NCI-H146 (cell line): Measurements from ENCODE around the gene VSNL1.
"Not testable (repeated sequence)": the region's sequence is repeated elsewhere in the genome, so short reads cannot be mapped to it uniquely, and the experiment has no call there.

Experiments
- DNase-seq: peaks from one replicate; lab custom pipeline; 2025; lab: John Stamatoyannopoulos, UW

The VSNL1 gene

DNA sequence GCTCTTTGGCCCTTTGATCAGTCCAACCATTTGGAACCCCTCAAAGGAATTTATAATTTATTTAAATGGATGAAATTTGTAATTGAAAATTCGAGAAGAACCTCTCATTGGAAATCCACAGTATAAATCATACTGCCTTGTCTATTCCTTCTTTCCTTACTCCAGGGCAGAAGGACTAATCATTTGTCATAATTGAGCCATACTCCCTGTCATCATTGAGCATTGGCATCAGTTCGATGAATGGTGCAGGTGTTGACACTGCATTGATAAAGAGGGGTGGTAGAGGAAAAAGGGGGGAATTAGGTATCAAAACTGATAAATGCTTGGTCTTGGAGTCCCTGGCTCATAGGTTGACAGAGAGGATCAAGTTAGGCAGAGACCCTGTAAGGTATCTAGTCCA lies 2.0 kb downstream of the VSNL1 start:
- no peak for DNase-seq

DNA sequence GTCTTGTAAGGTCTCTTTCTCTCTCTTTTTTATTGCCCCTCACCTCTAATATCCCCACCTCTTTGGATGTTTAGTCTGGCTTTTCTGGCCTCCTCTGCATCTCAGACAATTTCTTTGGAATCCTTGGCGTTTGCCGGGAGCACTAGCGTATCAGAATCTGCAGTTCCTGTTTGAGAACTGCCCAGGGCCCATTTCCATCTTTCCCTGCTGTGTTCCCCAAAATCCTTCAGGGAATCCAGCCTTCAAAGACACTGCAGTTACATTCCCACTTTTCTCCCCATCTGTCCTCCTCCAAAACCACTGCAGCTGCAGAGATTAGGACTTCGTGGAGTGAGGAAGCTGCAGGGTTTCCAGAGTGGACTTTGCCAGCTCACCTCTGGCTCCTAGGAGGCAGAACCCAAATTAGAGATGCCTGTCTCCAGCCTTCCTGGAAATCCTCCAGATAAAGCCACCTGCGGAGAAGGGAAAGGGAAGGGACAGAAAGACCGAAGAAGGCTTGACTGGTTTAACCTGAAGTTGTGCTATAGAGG lies 2.7 kb downstream of the VSNL1 start:
- DNase-seq, result no peak

DNA sequence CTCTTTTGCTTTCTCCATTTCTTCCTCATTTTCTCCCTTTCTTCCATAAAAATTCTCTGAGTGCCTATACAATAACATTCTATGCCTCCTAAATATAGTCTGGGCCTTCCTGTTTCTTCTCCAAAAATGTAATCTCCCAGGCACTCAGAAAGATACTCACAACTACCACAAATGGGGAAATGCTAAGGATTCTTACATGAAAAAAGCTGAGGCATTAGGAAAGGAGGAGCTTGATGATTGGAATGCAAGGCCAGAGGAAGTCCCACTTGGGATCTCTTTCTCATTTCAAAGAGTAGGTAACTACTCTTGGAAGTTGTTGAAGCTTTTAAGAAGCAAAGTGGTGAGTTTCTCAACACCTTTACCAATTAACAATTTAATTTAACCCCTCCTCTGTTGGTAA lies 3.4 kb downstream of the VSNL1 start:
- no peak for DNase-seq

DNA sequence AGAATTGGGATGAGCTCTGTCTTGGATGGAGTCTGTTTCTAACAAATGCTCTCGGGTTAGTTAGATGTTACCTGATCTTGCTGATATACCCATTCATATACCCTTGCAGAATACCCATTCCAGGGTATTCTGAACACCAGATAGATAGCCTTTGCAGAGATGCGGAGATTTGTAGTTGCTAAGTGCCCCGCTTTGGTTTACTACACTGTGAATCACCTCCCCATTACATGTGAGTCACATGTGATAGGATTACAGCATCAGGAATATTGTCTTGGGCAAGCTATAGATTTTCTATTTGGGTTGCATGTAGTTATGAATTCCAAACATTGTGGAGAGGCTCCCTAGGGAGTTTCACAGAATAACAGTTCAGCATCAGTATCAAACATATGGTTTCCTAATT lies 3.8 kb downstream of the VSNL1 start:
- DNase-seq, result no peak

DNA sequence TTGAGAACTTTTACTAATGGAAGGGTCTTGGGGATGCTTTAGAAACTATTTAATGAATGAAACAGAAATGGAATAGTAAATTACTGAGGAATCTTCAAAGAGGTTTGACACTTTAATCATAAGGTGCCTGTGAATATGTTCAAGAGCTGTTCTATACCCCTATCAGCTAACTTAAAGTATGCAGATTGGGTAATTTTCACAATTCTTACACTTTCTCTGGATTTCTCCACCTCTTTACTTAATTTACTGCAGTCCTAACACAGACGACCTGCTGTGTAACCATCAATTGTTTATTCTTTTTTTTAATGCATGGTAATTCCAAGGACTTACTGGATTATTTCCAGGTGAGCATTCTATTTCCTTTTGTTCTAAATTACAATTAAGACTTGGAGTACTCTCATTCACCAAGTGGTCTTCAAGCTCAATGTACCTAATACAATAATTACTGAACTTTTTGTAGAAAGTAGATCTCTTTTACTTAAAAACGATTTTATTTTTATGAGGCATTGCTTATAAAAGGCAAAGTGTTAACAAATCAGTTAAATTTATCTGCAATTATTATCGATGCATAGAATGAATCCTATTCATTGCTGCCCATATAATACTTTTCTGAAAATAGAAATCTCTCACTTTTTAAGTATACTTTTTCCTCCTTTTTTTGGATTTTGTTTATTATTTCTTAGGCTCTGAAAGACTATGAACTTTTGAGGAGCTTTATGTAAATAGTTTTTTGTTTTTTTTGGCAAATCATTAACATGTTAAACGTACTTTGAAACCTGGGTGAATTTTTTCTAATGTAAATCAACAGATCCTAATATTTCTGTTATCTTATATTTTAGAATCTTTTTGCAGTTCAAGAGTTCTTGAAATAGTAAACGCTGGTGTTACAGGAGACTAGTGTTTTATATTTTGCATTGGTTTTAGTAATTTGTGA lies 5.5 kb downstream of the VSNL1 start:
- no peak for DNase-seq

DNA sequence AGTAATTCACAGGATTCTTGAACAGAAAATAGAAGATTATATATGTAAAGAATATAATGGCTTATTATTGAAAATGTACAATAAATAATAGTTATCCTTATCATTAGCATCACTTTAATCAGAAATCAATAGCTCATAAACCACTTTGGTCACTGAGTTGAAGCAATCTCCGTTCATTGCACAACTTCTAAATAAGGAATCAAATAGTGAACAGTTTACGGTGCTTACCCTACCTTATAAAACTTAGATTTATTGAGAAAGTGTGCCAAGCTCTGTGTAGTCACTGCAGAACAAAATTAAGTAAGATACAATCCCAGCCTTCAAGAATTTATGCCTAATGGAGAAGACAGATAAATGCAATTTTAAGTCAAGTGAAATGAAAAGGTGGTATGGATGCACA lies 6.7 kb downstream of the VSNL1 start:
- no peak for DNase-seq

DNA sequence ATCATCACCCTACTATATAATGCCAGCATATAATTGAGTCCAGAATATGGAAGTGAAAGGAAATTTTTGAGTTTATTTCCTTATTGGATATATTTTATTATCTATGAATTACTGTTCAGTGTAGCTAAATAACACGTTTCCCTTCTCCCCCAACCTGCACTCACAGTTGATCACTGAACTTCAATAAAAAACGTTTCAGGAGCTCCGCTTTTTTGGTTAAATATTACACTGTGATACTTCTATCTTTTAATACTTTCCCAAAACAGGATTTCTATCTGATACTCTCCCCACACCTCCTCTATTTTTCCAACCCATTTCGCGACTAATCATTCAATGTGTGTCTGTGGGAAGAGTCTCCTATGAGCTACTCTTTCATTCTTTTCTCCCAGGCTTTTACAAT lies 7.2 kb downstream of the VSNL1 start:
- no peak for DNase-seq

DNA sequence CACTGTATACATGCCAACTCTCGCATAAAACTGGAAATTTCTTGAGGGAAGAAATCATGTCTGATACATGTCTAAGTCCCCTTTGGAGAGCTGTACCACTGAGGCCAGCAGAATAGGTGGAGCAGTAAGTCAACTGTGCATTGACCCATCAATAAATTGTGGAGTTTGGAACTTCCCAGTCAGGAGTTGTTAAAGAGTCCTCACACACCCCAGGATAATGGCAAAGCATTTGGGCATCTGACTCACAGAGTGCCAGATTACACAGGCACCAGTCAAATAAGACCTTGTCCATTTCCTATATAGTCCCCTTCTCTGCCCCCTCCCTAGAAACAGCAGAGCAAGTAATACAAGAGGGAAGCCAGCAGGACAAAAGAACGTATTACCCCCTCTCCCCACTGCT lies 10.4 kb downstream of the VSNL1 start:
- DNase-seq, result no peak

DNA sequence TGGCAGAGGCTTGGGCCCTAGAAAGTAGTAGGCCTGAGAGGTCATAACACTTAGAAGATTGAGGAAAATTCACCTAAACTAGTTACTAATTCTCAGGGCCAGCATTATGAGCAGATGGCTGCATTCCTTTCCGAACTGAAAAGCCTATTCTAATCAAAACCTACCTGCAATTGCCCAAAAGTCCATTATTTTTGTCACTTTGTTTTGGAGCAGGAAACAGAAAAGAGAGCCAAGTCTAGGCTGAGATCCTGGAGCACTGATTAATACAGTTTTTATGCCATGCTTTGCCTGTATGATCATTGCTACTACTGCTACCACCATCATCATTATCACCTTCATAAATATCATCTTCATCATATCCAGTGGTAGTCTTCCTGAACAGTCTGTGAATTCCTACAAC lies 14.7 kb downstream of the VSNL1 start:
- DNase-seq, result no peak

DNA sequence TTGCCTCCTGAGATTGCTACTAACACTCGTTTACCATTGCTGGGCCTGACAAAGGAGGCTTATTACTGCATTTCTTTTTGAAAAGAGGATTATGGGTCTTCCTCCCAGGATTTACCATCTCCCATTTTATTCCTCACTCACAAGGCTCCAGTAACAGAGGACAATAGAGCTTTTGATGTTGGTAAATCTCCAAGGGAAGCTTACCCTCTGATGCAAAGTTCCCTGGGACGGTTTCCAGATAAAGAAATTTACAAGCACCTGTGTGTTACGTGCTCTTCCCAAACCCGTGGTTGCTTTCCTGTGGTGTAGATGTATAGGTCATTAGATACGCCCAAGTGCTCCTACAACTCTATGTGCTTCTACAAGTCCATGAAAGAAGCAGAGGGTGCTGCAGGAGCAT lies 17.1 kb downstream of the VSNL1 start:
- DNase-seq, result no peak

DNA sequence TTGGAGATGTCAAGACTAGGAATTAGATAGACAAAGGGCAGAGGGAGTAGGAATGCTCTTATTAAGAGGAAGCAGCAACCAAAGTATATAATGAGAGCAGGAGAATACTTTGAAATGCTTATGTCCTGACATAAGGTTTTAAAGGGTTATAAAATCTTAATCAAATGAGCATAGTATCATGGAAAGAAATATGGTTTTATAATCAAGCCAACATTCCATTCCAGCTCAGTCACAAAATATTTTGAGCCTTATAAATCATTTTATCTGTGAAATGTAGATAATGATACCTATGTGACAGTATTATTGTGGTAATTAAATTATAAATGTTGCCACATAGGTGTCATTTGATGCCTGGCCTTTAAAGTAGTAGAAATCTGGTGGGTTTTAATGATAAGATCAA lies 17.6 kb downstream of the VSNL1 start:
- DNase-seq, result no peak

DNA sequence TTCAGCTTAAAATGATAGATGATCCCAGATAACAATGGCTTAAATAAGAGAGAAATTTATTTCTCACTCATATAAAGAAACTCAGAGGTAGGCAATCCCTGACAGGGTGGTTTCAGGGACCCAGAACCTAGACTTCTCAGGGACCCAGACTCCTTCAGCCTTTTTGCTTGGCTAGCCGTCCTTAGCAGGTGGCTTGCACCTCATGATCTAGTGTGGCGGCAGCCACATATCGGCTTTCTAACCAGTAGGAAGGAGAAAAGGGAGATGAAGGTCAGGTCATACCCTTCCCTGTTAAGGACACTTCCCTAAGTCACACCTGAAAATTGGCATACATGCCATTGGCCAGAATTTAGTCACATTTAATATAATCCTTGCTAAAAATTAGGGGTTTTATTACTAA lies 18.4 kb downstream of the VSNL1 start:
- no peak for DNase-seq

DNA sequence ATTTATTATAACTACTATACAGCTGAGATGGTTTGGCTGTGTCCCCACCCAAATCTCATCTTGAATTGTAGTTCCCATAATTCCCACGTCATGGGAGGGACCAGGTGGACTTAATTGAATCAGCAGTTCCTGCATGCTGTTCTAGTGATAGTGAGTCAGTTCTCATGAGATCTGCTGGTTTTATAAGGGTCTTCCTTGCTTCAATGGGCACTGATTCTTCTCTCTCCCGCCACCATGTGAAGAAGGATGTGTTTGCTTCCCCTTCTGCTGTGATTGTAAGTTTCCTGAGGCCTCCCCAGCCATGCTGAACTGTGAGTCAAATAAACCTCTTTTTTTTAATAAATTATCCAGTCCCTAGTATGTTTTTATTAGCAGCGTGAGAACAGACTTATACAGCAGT lies 25.2 kb downstream of the VSNL1 start:
- DNase-seq, result not testable (repeated sequence)

DNA sequence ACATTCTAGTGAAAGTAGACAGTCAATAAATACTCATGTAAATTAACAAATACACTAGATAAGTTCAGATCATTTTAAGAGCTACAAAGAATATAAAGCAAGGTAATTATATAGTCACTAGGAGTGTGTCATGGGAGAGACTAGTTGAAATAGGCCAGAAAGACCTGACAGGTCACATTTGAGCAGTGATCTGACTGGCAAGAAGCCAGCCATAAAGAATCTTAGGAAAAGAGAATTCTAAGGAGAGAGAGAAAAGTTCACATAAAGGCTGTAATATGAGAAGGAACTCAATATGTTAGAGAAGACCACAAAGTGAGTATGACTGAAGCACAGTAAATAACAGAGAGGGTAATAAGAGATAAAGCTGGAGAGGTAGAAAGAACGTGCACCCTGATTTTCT lies 31.2 kb downstream of the VSNL1 start:
- DNase-seq, result no peak

DNA sequence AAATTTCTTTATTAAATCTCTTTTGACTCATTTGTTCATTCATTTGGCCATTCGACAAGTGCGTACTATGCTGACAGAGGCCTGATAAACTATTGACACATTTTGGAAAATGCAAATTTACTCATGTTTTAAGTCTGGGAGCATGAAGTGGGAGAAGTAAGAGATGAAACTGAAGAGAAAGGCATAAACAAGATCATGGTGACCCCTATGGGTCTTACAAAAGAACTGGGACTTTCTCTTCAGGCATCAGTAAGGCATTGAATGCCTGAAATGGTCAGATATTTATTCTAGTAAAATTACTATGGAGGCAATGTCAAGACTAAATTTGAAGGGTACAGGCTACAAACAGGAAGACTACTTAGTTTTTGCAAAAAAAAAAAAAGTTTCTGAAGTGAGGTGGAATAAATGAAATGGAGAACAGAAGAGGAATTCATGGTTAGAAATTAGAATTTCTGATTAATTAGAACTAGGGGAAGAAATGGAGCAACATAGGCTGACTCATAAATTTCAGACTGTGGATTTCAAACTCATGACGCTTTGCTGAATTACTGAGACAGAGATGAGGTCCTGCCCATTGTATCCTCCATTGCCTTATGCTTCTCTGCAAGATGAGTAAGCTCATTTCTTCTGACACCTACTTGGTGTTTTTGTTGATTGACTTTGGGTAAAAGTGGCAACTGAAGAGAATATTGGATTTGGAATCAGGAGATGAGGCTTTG lies 32.7 kb downstream of the VSNL1 start:
- no peak for DNase-seq

DNA sequence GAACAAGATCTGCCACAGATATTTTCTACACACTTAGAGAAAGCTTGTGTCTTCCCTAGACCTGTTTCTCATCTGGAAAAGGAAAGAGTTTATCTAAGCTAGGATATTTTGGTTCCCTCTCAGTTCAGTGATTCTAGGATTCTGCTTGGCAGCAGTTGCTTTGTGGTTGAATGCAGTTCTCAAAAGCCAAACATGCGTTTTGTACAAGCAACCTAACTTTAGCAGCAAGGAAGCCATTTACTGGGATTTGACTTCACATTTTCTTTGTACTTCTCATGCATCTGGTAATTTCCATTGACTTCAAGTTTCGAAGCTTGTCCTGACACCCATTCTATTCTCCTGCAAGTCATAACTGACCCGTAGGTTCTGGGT lies 33.3 kb downstream of the VSNL1 start:
- no peak for DNase-seq

DNA sequence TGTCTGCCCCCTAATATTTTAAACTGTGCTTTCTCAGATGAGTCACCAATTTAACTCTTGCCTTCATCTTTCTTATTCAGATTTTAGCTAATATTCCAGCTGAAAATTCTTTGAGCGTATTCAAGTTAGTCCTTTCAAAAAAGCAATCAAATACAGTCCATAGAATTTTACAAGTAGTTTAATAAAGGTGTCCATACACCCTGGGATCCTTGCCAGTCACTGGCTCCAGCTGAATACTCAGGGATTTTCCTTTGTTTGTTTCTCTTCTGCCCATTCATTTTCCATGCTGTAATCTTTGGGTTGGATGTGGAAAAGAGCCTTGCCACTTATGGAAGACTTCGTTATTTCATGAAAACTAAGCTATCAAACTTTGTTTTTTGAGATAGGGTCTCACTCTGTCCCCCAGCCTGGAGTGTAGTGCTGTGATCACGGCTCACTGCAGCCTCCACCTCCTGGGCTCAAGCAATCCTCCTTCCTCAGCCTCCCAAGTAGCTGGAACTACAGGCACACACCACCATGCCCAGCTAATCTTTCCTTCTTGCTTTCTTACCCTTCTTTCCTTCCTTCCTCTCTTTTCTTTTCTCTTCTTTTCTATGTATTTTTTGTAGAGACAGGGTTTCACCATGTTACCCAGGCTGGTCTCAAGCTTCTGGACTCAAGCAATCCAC lies 34.0 kb downstream of the VSNL1 start:
- no peak for DNase-seq

DNA sequence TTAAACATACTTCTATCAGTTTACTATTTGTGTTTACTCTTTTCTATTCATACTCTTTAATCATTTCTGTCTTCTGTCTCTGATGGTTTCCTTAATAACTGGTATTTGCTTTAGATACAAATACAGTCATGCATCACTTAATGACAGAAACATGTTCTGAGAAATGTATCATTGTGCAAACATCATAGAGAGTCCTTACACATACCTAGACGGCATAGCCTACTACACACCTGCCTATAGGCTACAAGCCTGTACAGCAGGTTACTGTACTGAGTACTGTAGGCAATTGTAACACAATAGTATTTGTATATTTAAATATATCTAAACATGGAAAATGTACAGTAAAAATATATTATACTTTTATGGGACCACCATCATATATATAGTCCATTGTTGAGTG lies 36.3 kb downstream of the VSNL1 start:
- no peak for DNase-seq

DNA sequence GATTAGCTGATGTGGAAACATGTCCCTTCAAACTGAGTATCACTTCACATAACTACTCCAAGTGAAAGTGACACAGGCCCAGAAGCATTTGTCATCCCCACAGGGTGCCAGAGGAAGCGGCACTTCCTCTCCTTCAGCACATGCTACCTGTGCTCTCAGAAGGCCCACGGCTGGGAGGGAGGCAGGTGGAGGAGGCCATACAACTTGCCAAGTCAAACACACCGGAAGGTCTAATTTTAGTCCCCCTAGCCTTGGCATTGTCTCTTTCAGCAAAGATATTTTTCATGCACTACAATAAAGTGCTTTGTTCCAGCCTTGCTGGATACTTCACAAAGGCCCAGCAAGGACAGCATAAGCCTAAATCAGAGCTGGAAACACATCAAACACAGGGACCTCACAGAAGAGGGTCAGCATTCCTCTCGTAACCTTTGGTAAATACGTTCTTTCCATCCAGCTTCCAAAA lies 38.0 kb downstream of the VSNL1 start:
- peak; percentile 8 for DNase-seq

DNA sequence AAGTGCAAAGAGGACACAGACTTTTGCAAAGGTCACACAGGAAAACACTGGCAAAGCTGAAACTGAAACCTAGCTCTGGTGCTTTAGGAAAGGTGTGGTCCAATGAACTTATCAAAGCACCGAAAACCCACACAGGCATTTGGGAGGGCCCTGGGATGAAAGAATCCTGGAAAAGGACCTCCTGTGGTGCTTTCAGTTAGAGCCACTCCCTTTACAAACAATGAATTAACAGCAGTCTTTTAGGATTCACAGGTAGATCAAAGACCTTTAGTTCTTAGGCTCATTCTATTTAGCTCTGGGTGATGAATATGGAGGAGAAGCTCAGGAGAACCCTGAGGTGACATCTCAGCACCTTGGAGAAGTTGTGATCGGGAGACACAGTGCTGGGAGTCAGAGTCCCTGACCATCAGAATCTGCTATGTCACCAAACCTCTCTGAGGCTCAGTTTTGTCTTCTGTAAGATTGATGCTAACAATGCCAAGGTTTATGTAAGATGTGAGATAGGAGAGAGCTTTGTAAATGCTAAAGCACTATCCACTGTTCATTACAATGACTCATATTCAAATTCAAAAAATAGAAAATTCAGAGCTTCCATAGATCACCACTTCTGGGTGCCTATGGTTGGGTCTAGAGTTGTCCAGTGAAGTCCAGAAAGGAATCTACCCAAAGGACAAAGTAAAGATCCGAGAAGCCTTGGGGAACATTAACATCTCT lies 39.3 kb downstream of the VSNL1 start:
- peak; percentile 11 for DNase-seq

DNA sequence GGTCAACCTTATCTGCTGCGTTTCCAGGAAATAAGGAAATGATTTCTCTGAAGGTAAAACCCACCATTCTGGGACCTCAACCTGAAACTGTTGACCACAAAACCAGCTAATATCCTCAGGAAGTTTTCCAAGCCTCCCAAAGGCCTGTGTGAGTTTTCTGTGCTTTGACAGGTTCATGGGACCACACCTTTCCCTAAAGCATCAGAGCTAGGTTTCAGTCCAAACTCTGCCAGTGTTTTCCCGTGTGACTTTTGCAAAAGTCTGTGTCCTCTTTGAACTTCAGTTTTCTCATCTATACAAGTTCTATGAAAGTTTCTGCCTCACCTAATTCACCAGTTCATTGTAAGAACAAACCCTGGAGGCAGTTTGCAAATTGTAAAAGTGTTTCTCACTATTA lies 39.8 kb downstream of the VSNL1 start:
- no peak for DNase-seq

DNA sequence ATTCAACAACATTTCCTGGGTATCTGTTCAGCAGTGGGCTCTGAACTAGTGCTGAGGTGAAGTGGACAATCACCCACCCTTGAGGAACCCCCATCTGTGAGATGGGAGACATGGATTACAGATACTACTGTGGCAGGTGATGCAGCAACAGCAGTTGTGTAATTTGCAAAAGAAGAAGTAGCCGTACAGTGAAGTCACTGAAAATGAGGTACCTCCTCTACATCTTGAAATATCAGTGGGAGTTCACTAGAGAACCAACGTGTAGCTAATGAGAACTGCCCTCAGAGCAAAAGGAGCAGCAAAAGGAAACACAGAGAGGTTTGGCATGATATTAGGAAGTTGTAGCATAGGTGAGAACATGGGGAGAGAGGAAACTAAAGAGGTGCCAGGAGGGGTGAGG lies 41.3 kb downstream of the VSNL1 start:
- DNase-seq, result no peak
